ENCODE measurements around the gene RFX4.

The RFX4 gene

GRCh38 chr12:106582641-106583230, at the start of gene RFX4:
Gene RFX4 (plus strand): TSS chr12:106583004. CDS start chr12:106583321, 317 bp downstream.
- no peak for DNase-seq (ENCODE audit: low read depth in 2 of 2, low spot score in 1 of 2)

- no peak for DNase-seq (ENCODE audit: low read depth in 2 of 2, low spot score in 1 of 2)
Measured at GRCh38 chr12:106541201-106541600, 41.6 kb upstream of the RFX4 start.

GRCh38 chr12:106551410-106551809, 31.4 kb upstream of the RFX4 start:
- no peak for DNase-seq (ENCODE audit: low read depth in 2 of 2, low spot score in 1 of 2)

GRCh38 chr12:106552228-106552627, 30.6 kb upstream of the RFX4 start:
- no peak for DNase-seq (ENCODE audit: low read depth in 2 of 2, low spot score in 1 of 2)

- DNase-seq (ENCODE audit: low read depth in 2 of 2, low spot score in 1 of 2) = no peak
Measured at GRCh38 chr12:106564678-106565329, 18.0 kb upstream of the RFX4 start.

GRCh38 chr12:106566771-106567170, 16.0 kb upstream of the RFX4 start:
- DNase-seq (ENCODE audit: low read depth in 2 of 2, low spot score in 1 of 2) = no peak

- no peak for DNase-seq (ENCODE audit: low read depth in 2 of 2, low spot score in 1 of 2)
Measured at GRCh38 chr12:106573239-106573638, 9.6 kb upstream of the RFX4 start.

GRCh38 chr12:106576848-106577247, 6.0 kb upstream of the RFX4 start:
- DNase-seq (ENCODE audit: low read depth in 2 of 2, low spot score in 1 of 2) = no peak

GRCh38 chr12:106580671-106581508, 1.9 kb upstream of the RFX4 start:
- DNase-seq (ENCODE audit: low read depth in 2 of 2, low spot score in 1 of 2) = no peak

- DNase-seq (ENCODE audit: low read depth in 2 of 2, low spot score in 1 of 2) = no peak
Measured at GRCh38 chr12:106581543-106582248, 1.1 kb upstream of the RFX4 start.

GRCh38 chr12:106582249-106582591, 584 bp upstream of the RFX4 start:
- no peak for DNase-seq (ENCODE audit: low read depth in 2 of 2, low spot score in 1 of 2)

- DNase-seq (ENCODE audit: low read depth in 2 of 2, low spot score in 1 of 2) = no peak
Measured at GRCh38 chr12:106583242-106584103, 669 bp downstream of the RFX4 start.

GRCh38 chr12:106584104-106585064, 1.6 kb downstream of the RFX4 start:
- DNase-seq (ENCODE audit: low read depth in 2 of 2, low spot score in 1 of 2) = no peak

GRCh38 chr12:106585105-106585520, 2.3 kb downstream of the RFX4 start:
- no peak for DNase-seq (ENCODE audit: low read depth in 2 of 2, low spot score in 1 of 2)

- DNase-seq (ENCODE audit: low read depth in 2 of 2, low spot score in 1 of 2) = no peak
Measured at GRCh38 chr12:106585521-106586277, 2.9 kb downstream of the RFX4 start.

GRCh38 chr12:106586278-106586802, 3.5 kb downstream of the RFX4 start:
- no peak for DNase-seq (ENCODE audit: low read depth in 2 of 2, low spot score in 1 of 2)

- no peak for DNase-seq (ENCODE audit: low read depth in 2 of 2, low spot score in 1 of 2)
Measured at GRCh38 chr12:106586803-106587684, 4.2 kb downstream of the RFX4 start.

GRCh38 chr12:106588771-106589170, 6.0 kb downstream of the RFX4 start:
- no peak for DNase-seq (ENCODE audit: low read depth in 2 of 2, low spot score in 1 of 2)
